ENCODE measurements around the gene PCDHGB4. TPM values are rescaled to one million over a fixed set of nuclear protein-coding genes. Genes with fewer than 3 reads are reported as not detected.
"Not testable (repeated sequence)": the region's sequence is repeated elsewhere in the genome, so short reads cannot be mapped to it uniquely, and the experiment has no call there.

PCDHGB4 gene
- not detected for total RNA-seq

- H3K27ac Mint-ChIP-seq; H3K4me1 Mint-ChIP-seq (ENCODE audit: low read depth); intact Hi-C loops (cut with micrococcal nuclease): not testable (repeated sequence)
- H3K36me3 Mint-ChIP-seq (ENCODE audit: low read depth), result peaks cover 18% of the 10 kb centered on the region
- H3K9me3 Mint-ChIP-seq, result peaks cover 31% of the 10 kb centered on the region
- peaks cover 75% of the 10 kb centered on the region for H3K27me3 Mint-ChIP-seq (ENCODE audit: low read depth)
- peak; percentile 39 for DNase-seq
- H3K4me3 Mint-ChIP-seq, result peak within 1 kb of the TSS; percentile 54
- CTCF ChIA-PET, result interaction anchor here (0.6 to 2.4 kb wide), 7 partner anchors 10 to 91 kb away, joined by 3 to 8 read pairs (median 4); partner anchors contain the start of genes PCDHGA11, PCDHGB3 and PCDHGB5
Measured at GRCh38 chr5:141387557-141388311, at the start of gene PCDHGB4. Gene PCDHGB4, plus strand, starts transcription at chr5:141387698. Its CDS starts 187 bp downstream, at chr5:141387885.

GRCh38 chr5:141338538-141339306 is 48.8 kb upstream of the PCDHGB4 start, which contains the start of gene PCDHGA2:
Gene PCDHGA2, plus strand, starts transcription at chr5:141338760.
- peak; percentile 14 for DNase-seq
- CTCF ChIA-PET, result interaction anchor here (0.6 to 1.8 kb wide), 5 partner anchors 8 to 64 kb away, joined by 3 to 7 read pairs (median 3); partner anchors contain the start of genes PCDHGA9 and TAF7
- intact Hi-C loops (cut with micrococcal nuclease), result no loop called here
- H3K4me3 Mint-ChIP-seq, result no peak within 1 kb of the TSS
- H3K9me3 Mint-ChIP-seq, result peaks cover 30% of the 10 kb centered on the region
- peaks cover 23% of the 10 kb centered on the region for H3K36me3 Mint-ChIP-seq (ENCODE audit: low read depth)
- H3K27ac Mint-ChIP-seq, result no peak within 1 kb of the TSS
- no peaks in the 10 kb centered on the region for H3K4me1 Mint-ChIP-seq (ENCODE audit: low read depth)
- H3K27me3 Mint-ChIP-seq (ENCODE audit: low read depth), result peaks cover 61% of the 10 kb centered on the region

GRCh38 chr5:141340781-141341354 is 46.6 kb upstream of the PCDHGB4 start:
- H3K27ac Mint-ChIP-seq; intact Hi-C loops (cut with micrococcal nuclease); H3K4me1 Mint-ChIP-seq (ENCODE audit: low read depth); DNase-seq; CTCF ChIA-PET; H3K4me3 Mint-ChIP-seq: not testable (repeated sequence)
- Mint-ChIP-seq H3K36me3 (ENCODE audit: low read depth) (peaks cover 27% of the 10 kb centered on the region), H3K27me3 (ENCODE audit: low read depth) (peaks cover 61% of the 10 kb centered on the region), H3K9me3 (peaks cover 31% of the 10 kb centered on the region)

- H3K9me3 Mint-ChIP-seq, result peaks cover 32% of the 10 kb centered on the region
- DNase-seq, result no peak
- CTCF ChIA-PET, result interaction anchor here (0.8 to 1.9 kb wide), 2 partner anchors 22 to 49 kb away, joined by 3 to 4 read pairs; partner anchors contain the start of gene TAF7
- no peak overlapping the region for H3K27ac Mint-ChIP-seq
- H3K36me3 Mint-ChIP-seq (ENCODE audit: low read depth), result peaks cover 23% of the 10 kb centered on the region
- peaks cover 62% of the 10 kb centered on the region for H3K27me3 Mint-ChIP-seq (ENCODE audit: low read depth)
- H3K4me3 Mint-ChIP-seq, result no peak overlapping the region
- intact Hi-C loops (cut with micrococcal nuclease), result loop anchor here (2.0 kb wide), 1 partner anchor 22 kb away; the partner anchor contains the start of gene TAF7
- no peaks in the 10 kb centered on the region for H3K4me1 Mint-ChIP-seq (ENCODE audit: low read depth)
Measured at GRCh38 chr5:141342773-141343172, 44.7 kb upstream of the PCDHGB4 start.

- intact Hi-C loops (cut with micrococcal nuclease), result loop anchor here (2.0 kb wide), 1 partner anchor 23 kb away; the partner anchor contains the start of gene TAF7
- Mint-ChIP-seq H3K9me3 (peaks cover 26% of the 10 kb centered on the region), H3K27ac (no peak within 1 kb of the TSS), H3K27me3 (ENCODE audit: low read depth) (peaks cover 56% of the 10 kb centered on the region), H3K4me3 (peak within 1 kb of the TSS; percentile 11), H3K36me3 (ENCODE audit: low read depth) (peaks cover 17% of the 10 kb centered on the region), H3K4me1 (ENCODE audit: low read depth) (no peaks in the 10 kb centered on the region)
- CTCF ChIA-PET, result interaction anchor here (1.3 to 1.9 kb wide), 3 partner anchors 12 to 22 kb away, joined by 3 to 4 read pairs (median 4); partner anchors contain the start of genes PCDHGA4 and TAF7
- peak; percentile 38 for DNase-seq
Measured at GRCh38 chr5:141343242-141343952, 44.1 kb upstream of the PCDHGB4 start, which contains the start of gene PCDHGA3. Gene PCDHGA3, plus strand, starts transcription at chr5:141343829. Its CDS starts 205 bp downstream, at chr5:141344034.

GRCh38 chr5:141343953-141344463 is 43.5 kb upstream of the PCDHGB4 start:
- H3K27ac Mint-ChIP-seq, result no peak overlapping the region
- H3K27me3 Mint-ChIP-seq (ENCODE audit: low read depth), result peaks cover 56% of the 10 kb centered on the region
- peaks cover 14% of the 10 kb centered on the region for H3K36me3 Mint-ChIP-seq (ENCODE audit: low read depth)
- peak overlapping the region; percentile 11 for H3K4me3 Mint-ChIP-seq
- intact Hi-C loops (cut with micrococcal nuclease), result loop anchor here (2.0 kb wide), 1 partner anchor 23 kb away; the partner anchor contains the start of gene TAF7
- no peaks in the 10 kb centered on the region for H3K4me1 Mint-ChIP-seq (ENCODE audit: low read depth)
- DNase-seq, result no peak
- CTCF ChIA-PET, result interaction anchor here (0.9 to 1.5 kb wide), 3 partner anchors 11 to 222 kb away, joined by 3 to 4 read pairs (median 3); partner anchors contain the start of gene PCDHGA4
- H3K9me3 Mint-ChIP-seq, result peaks cover 23% of the 10 kb centered on the region

GRCh38 chr5:141345327-141345726 is 42.2 kb upstream of the PCDHGB4 start:
- CTCF ChIA-PET, result no interaction called here
- H3K4me3 Mint-ChIP-seq, result no peak overlapping the region
- no peak overlapping the region for H3K27ac Mint-ChIP-seq
- no peak for DNase-seq
- H3K36me3 Mint-ChIP-seq (ENCODE audit: low read depth), result peaks cover 12% of the 10 kb centered on the region
- H3K4me1 Mint-ChIP-seq (ENCODE audit: low read depth), result no peaks in the 10 kb centered on the region
- peaks cover 54% of the 10 kb centered on the region for H3K27me3 Mint-ChIP-seq (ENCODE audit: low read depth)
- intact Hi-C loops (cut with micrococcal nuclease), result no loop called here
- H3K9me3 Mint-ChIP-seq, result peaks cover 20% of the 10 kb centered on the region

GRCh38 chr5:141346017-141346416 is 41.5 kb upstream of the PCDHGB4 start:
- CTCF ChIA-PET; H3K4me1 Mint-ChIP-seq (ENCODE audit: low read depth); H3K4me3 Mint-ChIP-seq; DNase-seq; intact Hi-C loops (cut with micrococcal nuclease); H3K27ac Mint-ChIP-seq: not testable (repeated sequence)
- H3K36me3 Mint-ChIP-seq (ENCODE audit: low read depth), result peaks cover 11% of the 10 kb centered on the region
- peaks cover 60% of the 10 kb centered on the region for H3K27me3 Mint-ChIP-seq (ENCODE audit: low read depth)
- H3K9me3 Mint-ChIP-seq, result peaks cover 21% of the 10 kb centered on the region

GRCh38 chr5:141349917-141350619 is 37.4 kb upstream of the PCDHGB4 start, which contains the start of gene PCDHGB1:
Gene PCDHGB1, plus strand, starts transcription at chr5:141350099. Its CDS starts 162 bp downstream, at chr5:141350261.
- intact Hi-C loops (cut with micrococcal nuclease), result no loop called here
- H3K9me3 Mint-ChIP-seq, result peaks cover 25% of the 10 kb centered on the region
- no peak within 1 kb of the TSS for H3K4me3 Mint-ChIP-seq
- no peaks in the 10 kb centered on the region for H3K4me1 Mint-ChIP-seq (ENCODE audit: low read depth)
- H3K27ac Mint-ChIP-seq, result no peak within 1 kb of the TSS
- peaks cover 54% of the 10 kb centered on the region for H3K27me3 Mint-ChIP-seq (ENCODE audit: low read depth)
- peak; percentile 56 for DNase-seq
- CTCF ChIA-PET, result interaction anchor here (0.6 to 1.5 kb wide), 7 partner anchors 14 to 1780 kb away, joined by 3 to 5 read pairs (median 3); partner anchors contain the start of gene PCDHGA5
- peaks cover 15% of the 10 kb centered on the region for H3K36me3 Mint-ChIP-seq (ENCODE audit: low read depth)

GRCh38 chr5:141351591-141351990 is 35.9 kb upstream of the PCDHGB4 start:
- intact Hi-C loops (cut with micrococcal nuclease), result no loop called here
- H3K27me3 Mint-ChIP-seq (ENCODE audit: low read depth), result peaks cover 58% of the 10 kb centered on the region
- H3K9me3 Mint-ChIP-seq, result peaks cover 21% of the 10 kb centered on the region
- no peak for DNase-seq
- CTCF ChIA-PET, result interaction anchor here (0.7 kb wide), 1 partner anchor 161 kb away, joined by 3 read pairs; no protein-coding TSS in a partner anchor
- peaks cover 13% of the 10 kb centered on the region for H3K36me3 Mint-ChIP-seq (ENCODE audit: low read depth)
- H3K4me3 Mint-ChIP-seq, result no peak overlapping the region
- no peaks in the 10 kb centered on the region for H3K4me1 Mint-ChIP-seq (ENCODE audit: low read depth)
- no peak overlapping the region for H3K27ac Mint-ChIP-seq

All from activated naive CD4-positive, alpha-beta T cell treated with anti-CD3 and anti-CD28 coated beads for 36 hours (primary cell).